Caco-2 (cell line): ENCODE results near the gene NDUFA8. TPM values are rescaled to one million over a fixed set of nuclear protein-coding genes. Genes with fewer than 3 reads are reported as not detected.

Experiments
- BruUV-seq: library from RNA; stranded (reverse); fragments of 400-500 nt; replicated peaks from 2 replicates; lab custom pipeline; 2021; lab: Mats Ljungman, UMichigan
- CTCF ChIA-PET: fragments of 300-600 bp; sonication (Branson Sonifier 250); formaldehyde crosslinking; loops from one replicate; lab custom pipeline; 2022; ENCODE audit warnings: antibody characterized with exemption; lab: Charles Lee
- POLR2A ChIA-PET: fragments of 300-600 bp; sonication (Branson Sonifier 250); formaldehyde crosslinking; loops from one replicate; lab custom pipeline; 2022; ENCODE audit warnings: antibody characterized with exemption; lab: Charles Lee
- DNase-seq, 2 experiments: peaks; one replicate each; pipeline versions ENCODE4 v3.0.0 to v3.0.0-alpha.2; 2020 to 2022
- H3K27me3 ChIP-seq: replicated peaks from 2 replicates; pipeline ENCODE4 v1.6.0; 2011; ENCODE audit warnings: low read length; ENCODE audit not compliant: control insufficient read depth, insufficient read depth
- H3K36me3 ChIP-seq: 2 replicates; pipeline ENCODE4 v1.5.1; 2011; ENCODE audit warnings: low read length; ENCODE audit not compliant: control insufficient read depth, insufficient read depth
- H3K4me1 ChIP-seq: fragments of 250-450 bp; sonication (Bioruptor Pico); 2 replicates; pipeline ENCODE4 v1.5.1; 2020; ENCODE audit warnings: mild to moderate bottlenecking
- H3K4me3 ChIP-seq: 2 replicates; pipeline ENCODE4 v1.5.1; 2011; ENCODE audit warnings: low read depth, mild to moderate bottlenecking, control low read depth, low read length
- H3K9me3 ChIP-seq: fragments of 250-450 bp; sonication (Bioruptor Pico); 2 replicates; pipeline ENCODE4 v1.5.1; 2020; ENCODE audit warnings: mild to moderate bottlenecking, moderate library complexity
- H3K27ac Mint-ChIP-seq: one replicate; pipeline ENCODE4 v1.8.0; 2022; ENCODE audit warnings: mixed read lengths; ENCODE audit not compliant: unreplicated experiment
- H3K27me3 Mint-ChIP-seq: one replicate; pipeline ENCODE4 v1.8.0; 2022; ENCODE audit warnings: mixed read lengths; ENCODE audit not compliant: insufficient read depth, unreplicated experiment
- H3K36me3 Mint-ChIP-seq: one replicate; pipeline ENCODE4 v1.8.0; 2022; ENCODE audit warnings: mild to moderate bottlenecking, mixed read lengths; ENCODE audit not compliant: insufficient read depth, unreplicated experiment
- H3K4me1 Mint-ChIP-seq: one replicate; pipeline ENCODE4 v1.8.0; 2022; ENCODE audit warnings: low read depth, mixed read lengths; ENCODE audit not compliant: unreplicated experiment
- H3K4me3 Mint-ChIP-seq: one replicate; pipeline ENCODE4 v1.8.0; 2022; ENCODE audit warnings: mild to moderate bottlenecking, moderate library complexity, mixed read lengths; ENCODE audit not compliant: unreplicated experiment
- H3K9me3 Mint-ChIP-seq: one replicate; pipeline ENCODE4 v1.8.0; 2022; ENCODE audit warnings: mixed read lengths; ENCODE audit not compliant: unreplicated experiment
- intact Hi-C: fragments of 100-400 bp; cut with micrococcal nuclease; formaldehyde crosslinking; loops from one replicate; pipeline ENCODE4 v1.10.0; 2022; ENCODE audit not compliant: unreplicated experiment
- total RNA-seq: library from RNA; stranded (reverse); gene quantifications from 2 replicates; pipeline ENCODE4 v1.2.3, GENCODE V29; 2022
- TF ChIP-seq, protein P1 (sequence below), 2 experiments: fragments of 200-600 bp in 1 of 2; IDR thresholded peaks; 1 replicate in 1 of 2; 2 replicates in 1 of 2; pipeline versions ENCODE4 v1.5.1 to v1.8.0; 2011 to 2022; ENCODE audit warnings: antibody characterized with exemption in 1 of 2, control low read depth in 1 of 2, inconsistent platforms in 1 of 2, low read depth in 1 of 2, low read length in 1 of 2, mild to moderate bottlenecking in 1 of 2, moderate library complexity in 1 of 2; ENCODE audit not compliant: insufficient read depth in 1 of 2, severe bottlenecking in 1 of 2, unreplicated experiment in 1 of 2

NDUFA8 gene
- total RNA-seq, 1 experiment from 2014 or later: 58.0 TPM

DNA sequence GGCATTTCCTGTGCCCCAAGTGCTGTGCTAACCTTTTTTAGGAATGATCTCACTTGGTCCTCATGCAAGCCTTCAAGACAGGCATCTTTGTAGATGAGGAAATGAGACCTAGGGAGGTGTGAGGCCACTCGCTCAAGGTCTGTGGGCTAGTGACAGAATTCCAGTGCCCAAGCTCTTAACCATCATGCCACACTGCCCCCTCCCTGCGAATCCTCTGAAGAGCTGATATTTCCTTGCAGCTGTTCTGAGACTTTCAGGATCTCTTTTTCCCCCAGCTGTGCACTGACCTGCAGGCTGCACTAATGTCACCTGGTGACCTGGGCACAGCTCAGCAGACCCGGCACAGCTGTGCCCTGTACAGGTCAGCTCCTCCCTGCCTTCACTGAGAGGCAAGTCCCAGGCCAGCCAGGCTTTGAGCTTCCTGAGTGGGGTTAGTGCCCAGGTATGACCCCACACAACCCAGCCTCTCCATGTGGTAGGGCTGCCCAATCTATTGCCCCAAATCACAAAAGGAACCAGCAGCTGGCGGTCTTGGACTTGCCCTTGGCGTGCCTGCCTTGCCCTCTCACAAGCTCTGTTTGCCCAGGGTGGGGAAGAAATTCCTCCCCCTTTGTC is 32.8 kb upstream of the NDUFA8 start:
- CTCF ChIA-PET: interaction anchor here (0.6 to 1.8 kb wide), 6 partner anchors 22 to 173 kb away, joined by 3 to 15 read pairs (median 4); no protein-coding TSS in a partner anchor
- TF ChIP-seq, protein P1, sequence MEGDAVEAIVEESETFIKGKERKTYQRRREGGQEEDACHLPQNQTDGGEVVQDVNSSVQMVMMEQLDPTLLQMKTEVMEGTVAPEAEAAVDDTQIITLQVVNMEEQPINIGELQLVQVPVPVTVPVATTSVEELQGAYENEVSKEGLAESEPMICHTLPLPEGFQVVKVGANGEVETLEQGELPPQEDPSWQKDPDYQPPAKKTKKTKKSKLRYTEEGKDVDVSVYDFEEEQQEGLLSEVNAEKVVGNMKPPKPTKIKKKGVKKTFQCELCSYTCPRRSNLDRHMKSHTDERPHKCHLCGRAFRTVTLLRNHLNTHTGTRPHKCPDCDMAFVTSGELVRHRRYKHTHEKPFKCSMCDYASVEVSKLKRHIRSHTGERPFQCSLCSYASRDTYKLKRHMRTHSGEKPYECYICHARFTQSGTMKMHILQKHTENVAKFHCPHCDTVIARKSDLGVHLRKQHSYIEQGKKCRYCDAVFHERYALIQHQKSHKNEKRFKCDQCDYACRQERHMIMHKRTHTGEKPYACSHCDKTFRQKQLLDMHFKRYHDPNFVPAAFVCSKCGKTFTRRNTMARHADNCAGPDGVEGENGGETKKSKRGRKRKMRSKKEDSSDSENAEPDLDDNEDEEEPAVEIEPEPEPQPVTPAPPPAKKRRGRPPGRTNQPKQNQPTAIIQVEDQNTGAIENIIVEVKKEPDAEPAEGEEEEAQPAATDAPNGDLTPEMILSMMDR (IDR thresholded peaks at IDR 0.05; ENCODE audit: insufficient read depth in 1 of 2, low read depth in 1 of 2, low read length in 1 of 2, severe bottlenecking in 1 of 2, unreplicated experiment in 1 of 2): peak in 1 of 2 experiments; percentile 21
- intact Hi-C loops: loop anchor here (1.0 kb wide), 1 partner anchor 67 kb away; no protein-coding TSS in a partner anchor

DNA sequence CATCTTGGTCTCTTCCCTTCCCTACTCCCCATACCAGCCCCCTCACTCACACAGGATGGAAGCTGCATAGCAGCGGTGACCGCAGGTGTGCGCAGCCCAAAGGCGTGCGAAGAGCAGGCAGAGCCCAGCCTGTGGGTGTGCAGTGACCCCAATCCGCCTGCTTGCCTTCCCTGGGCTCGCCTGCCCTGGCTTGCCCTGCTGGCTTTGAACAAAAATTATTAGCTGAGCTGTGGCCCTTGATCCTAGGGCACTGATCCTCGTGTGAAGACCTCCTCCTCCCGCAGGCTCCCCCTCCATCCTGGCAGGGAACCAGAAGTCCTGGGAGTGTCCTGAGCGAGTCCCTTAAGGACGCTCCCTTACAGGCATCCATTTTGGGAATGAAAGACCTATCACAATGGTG is 32.0 kb upstream of the NDUFA8 start:
- TF ChIP-seq, protein P1 (IDR thresholded peaks at IDR 0.05; ENCODE audit: insufficient read depth in 1 of 2, low read depth in 1 of 2, low read length in 1 of 2, severe bottlenecking in 1 of 2, unreplicated experiment in 1 of 2): no peak
- Mint-ChIP-seq H3K4me3 (no peak overlapping the region), H3K27me3 (no peaks in the 10 kb centered on the region), H3K27ac (no peak overlapping the region), H3K36me3 (no peaks in the 10 kb centered on the region), H3K4me1 (no peaks in the 10 kb centered on the region), H3K9me3 (no peaks in the 10 kb centered on the region)
- CTCF ChIA-PET: interaction anchor here (1.1 to 1.8 kb wide), 4 partner anchors 22 to 159 kb away, joined by 4 to 15 read pairs (median 6); no protein-coding TSS in a partner anchor
- DNase-seq: no peak
- Histone ChIP-seq H3K4me1 (no peaks in the 10 kb centered on the region), H3K36me3 (no peaks in the 10 kb centered on the region), H3K9me3 (no peaks in the 10 kb centered on the region), H3K4me3 (no peak overlapping the region), H3K27me3 (no peaks in the 10 kb centered on the region)
- no TSS peak for BruUV-seq
- POLR2A ChIA-PET: no interaction called here
- intact Hi-C loops: no loop called here

More for the DNA sequence above, 32.8 kb upstream of the NDUFA8 start:
- no peaks in the 10 kb centered on the region for H3K27me3 Mint-ChIP-seq
- no peaks in the 10 kb centered on the region for H3K27me3 ChIP-seq
- H3K9me3 Mint-ChIP-seq: no peaks in the 10 kb centered on the region
- POLR2A ChIA-PET: interaction anchor here (0.5 kb wide), 1 partner anchor 108 kb away, joined by 3 read pairs; no protein-coding TSS in a partner anchor
- H3K27ac Mint-ChIP-seq: no peak overlapping the region
- H3K4me3 ChIP-seq: no peak overlapping the region
- H3K4me1 ChIP-seq: peaks cover 2% of the 10 kb centered on the region; the same call in 1 of the 2 replicates
- H3K36me3 Mint-ChIP-seq: no peaks in the 10 kb centered on the region
- H3K4me3 Mint-ChIP-seq: no peak overlapping the region
- H3K4me1 Mint-ChIP-seq: peaks cover 5% of the 10 kb centered on the region
- BruUV-seq: no TSS peak
- H3K9me3 ChIP-seq: no peaks in the 10 kb centered on the region
- H3K36me3 ChIP-seq: no peaks in the 10 kb centered on the region
- DNase-seq: no peak

DNA sequence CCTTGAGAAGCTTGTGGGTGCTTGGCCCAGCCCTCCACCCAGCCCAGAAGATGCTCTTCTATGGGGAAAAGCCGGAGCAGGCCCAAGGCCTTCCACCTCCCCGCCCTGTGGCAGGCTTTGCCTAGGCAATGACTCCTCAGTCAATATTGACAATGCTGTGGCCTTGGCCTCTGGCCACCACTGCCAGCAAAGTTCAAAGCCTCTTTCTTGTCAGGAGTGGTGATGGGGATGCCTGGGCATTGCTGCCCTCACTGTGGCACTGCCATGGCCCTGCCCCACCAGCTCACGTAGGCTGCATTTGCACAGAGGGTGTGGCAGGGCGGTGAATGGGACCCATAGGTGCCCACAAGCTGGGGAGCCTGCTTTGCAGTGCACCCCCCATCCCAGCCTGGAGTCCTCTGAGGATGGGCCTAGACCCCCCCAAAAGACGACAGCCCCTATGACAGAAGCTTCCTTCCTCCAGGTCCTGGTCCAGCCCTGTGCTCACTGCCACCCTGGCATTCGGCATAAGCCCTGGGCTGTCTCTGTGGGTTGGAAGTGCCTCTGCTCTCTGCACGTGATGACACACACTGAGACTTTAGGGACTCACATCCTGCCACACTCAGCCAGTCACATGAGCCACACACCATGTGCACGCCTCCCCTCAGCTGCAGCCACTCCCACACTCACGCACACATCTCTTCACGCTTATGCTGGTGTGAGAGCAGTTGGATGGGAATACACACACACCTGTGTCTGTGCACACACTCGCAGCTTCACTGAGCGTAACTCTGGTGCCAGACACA is 31.2 kb upstream of the NDUFA8 start:
- no peaks in the 10 kb centered on the region for H3K27me3 Mint-ChIP-seq
- Histone ChIP-seq H3K4me1 (no peaks in the 10 kb centered on the region), H3K36me3 (no peaks in the 10 kb centered on the region), H3K9me3 (no peaks in the 10 kb centered on the region), H3K27me3 (no peaks in the 10 kb centered on the region), H3K4me3 (no peak overlapping the region)
- no TSS peak for BruUV-seq
- no peaks in the 10 kb centered on the region for H3K4me1 Mint-ChIP-seq
- H3K27ac Mint-ChIP-seq: no peak overlapping the region
- intact Hi-C loops: no loop called here
- POLR2A ChIA-PET: no interaction called here
- TF ChIP-seq, protein P1 (IDR thresholded peaks at IDR 0.05; ENCODE audit: insufficient read depth in 1 of 2, low read depth in 1 of 2, low read length in 1 of 2, severe bottlenecking in 1 of 2, unreplicated experiment in 1 of 2): no peak
- no peaks in the 10 kb centered on the region for H3K9me3 Mint-ChIP-seq
- no peak for DNase-seq
- H3K36me3 Mint-ChIP-seq: no peaks in the 10 kb centered on the region
- CTCF ChIA-PET: interaction anchor here (1.8 kb wide), 1 partner anchor 66 kb away, joined by 15 read pairs; no protein-coding TSS in a partner anchor
- H3K4me3 Mint-ChIP-seq: no peak overlapping the region
